ENCODE results near the gene CCBE1.

Gene CCBE1

GRCh38 chr18:59388817-59389216 is 308.4 kb downstream of the CCBE1 start:
- no peak for DNase-seq (ENCODE audit: low read depth in 2 of 2)

GRCh38 chr18:59387687-59388565 is 309.3 kb downstream of the CCBE1 start:
- DNase-seq (ENCODE audit: low read depth in 2 of 2), result no peak

DNA sequence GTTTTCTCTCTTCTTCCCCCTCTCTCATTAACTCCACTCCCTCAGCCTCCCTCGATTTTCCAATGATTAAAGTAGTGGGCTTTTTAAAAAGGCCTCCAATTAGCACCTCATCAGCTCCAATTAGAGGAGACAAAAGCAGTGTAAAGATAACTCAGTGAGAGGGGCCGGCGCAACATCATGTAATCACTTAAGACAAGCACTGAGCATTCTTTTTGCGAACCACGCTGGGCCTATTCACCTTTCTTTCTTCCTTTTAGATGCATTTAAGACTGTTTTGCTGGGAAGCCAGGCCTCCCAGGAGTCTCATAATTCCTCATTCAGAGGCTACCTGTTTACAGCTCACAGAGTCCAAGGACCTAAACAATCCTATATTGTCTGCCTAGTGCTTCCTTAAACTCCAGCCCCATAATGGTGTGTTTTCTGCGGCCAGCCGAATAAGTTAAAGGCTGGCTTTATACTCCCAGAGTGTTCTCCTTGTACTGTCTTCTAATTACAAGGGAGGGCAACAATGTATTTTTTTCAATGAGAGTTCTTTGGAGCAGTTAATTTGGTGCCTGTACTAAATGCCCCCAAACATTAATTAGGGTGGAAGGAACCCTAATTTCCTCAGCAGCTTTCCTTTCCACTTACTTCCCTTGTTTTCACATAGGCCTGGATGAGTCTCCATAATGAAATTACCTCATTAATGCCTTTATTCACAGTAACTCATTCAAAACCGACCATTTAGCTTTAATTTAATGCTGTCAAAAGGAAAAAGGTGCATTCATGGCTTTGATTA is 310.1 kb downstream of the CCBE1 start:
- no peak for DNase-seq (ENCODE audit: low read depth in 2 of 2)

DNA sequence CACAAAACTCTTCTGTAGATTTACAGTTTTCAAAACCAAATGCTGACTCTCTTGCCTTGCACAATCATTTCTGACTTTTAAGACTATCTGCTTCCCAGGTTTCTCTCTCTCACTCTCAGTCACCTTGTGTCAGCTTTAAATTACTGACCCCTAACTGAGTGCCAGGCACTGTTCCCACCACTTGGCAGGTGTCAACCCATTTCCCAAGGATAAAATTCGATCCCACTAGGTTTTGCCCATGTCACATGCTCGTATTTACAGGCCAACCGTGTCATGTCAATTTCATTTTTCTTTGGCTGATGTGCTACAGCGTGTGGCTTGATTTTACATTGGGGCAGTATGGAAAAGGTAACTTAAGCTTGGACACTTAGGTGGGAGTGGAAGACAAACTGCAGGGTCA is 312.0 kb downstream of the CCBE1 start:
- no peak for DNase-seq (ENCODE audit: low read depth in 2 of 2)

DNA sequence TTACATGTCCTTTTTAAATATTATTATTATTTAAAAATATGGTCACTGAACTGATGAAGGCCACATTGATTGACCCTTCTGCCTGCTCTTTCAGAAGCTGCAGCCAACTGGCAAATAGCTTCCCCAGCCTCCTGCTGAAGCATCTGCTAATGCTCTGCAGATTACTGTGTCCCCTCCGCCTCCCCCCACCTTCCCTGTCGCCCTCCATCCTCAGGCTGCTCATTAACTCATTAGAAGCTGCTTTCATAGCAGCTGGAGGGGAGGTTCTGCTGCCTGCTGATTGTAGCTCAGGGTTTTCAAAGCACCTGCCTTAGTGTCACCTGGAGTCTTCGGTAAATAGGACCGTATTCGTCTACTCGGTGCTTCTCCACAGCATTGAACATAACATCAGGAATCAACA is 313.4 kb downstream of the CCBE1 start:
- DNase-seq (ENCODE audit: low read depth in 2 of 2), result no peak

DNA sequence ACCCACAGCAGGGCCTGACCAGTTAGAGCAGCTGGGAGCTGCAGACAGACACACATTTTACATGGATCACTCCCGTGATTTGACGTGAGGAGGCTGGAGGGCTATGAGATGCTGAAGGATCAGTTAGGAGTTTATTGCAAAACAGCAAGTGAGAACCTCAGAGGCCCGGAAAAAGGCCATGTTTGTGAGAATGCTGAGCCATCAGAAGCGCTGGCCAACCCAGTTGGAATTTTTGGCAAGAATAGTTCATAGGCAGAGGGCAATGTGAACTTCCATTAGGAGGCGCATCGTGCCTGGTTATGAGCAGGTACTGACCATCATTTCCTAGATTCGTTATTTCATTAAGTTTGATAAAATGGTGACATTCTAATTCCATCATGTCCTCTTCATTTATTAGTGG is 314.8 kb downstream of the CCBE1 start:
- no peak for DNase-seq (ENCODE audit: low read depth in 2 of 2)

- DNase-seq (ENCODE audit: low read depth in 2 of 2), result no peak
Measured at GRCh38 chr18:59381949-59382348, 315.3 kb downstream of the CCBE1 start.

All from stimulated activated CD8-positive, alpha-beta memory T cell treated with anti-CD3 and anti-CD28 coated beads, Interleukin-7, amount 100 ng/mL, for 1 hour (primary cell).